GM12878 (cell line): Measurements from ENCODE around the gene PPP2R3C. TPM values are rescaled to one million over a fixed set of nuclear protein-coding genes. Genes with fewer than 3 reads are reported as not detected.
A peak's percentile ranks its signal among the peaks of the same experiment; 100 is the strongest.

Experiments used
- ATF2 ChIP-seq: IDR thresholded peaks from 2 replicates; pipeline ENCODE4 v1.6.1; 2012; ENCODE audit warnings: low read length, inconsistent platforms
- CHD2 ChIP-seq: IDR thresholded peaks from 2 replicates; pipeline ENCODE4 v1.6.1; 2011; ENCODE audit warnings: low read depth, low read length, improper control_type of control experiment, borderline replicate concordance
- DPF2 ChIP-seq: fragments of 450-650 bp; IDR thresholded peaks from 2 replicates; pipeline ENCODE4 v1.6.1; 2017; ENCODE audit warnings: mild to moderate bottlenecking
- E2F4 ChIP-seq: IDR thresholded peaks from 2 replicates; pipeline ENCODE4 v1.6.1; 2012; ENCODE audit warnings: low read depth, low read length, improper control_type of control experiment
- EZH2 ChIP-seq: IDR thresholded peaks from 2 replicates; pipeline ENCODE4 v1.6.1; 2012; ENCODE audit warnings: low read depth, mild to moderate bottlenecking, control low read depth, inconsistent platforms, low read length, borderline replicate concordance; ENCODE audit not compliant: control insufficient read depth
- FOS ChIP-seq: IDR thresholded peaks from 3 replicates; pipeline ENCODE4 v1.6.1; 2011; ENCODE audit warnings: borderline replicate concordance; ENCODE audit not compliant: insufficient read length; ENCODE audit errors: extremely low read depth
- HCFC1 ChIP-seq: fragments of 150-350 bp; IDR thresholded peaks from 2 replicates; pipeline ENCODE4 v1.6.1; 2014; ENCODE audit warnings: low read length
- MEF2A ChIP-seq: IDR thresholded peaks from 2 replicates; pipeline ENCODE4 v1.6.1; 2011; ENCODE audit warnings: low read depth, mild to moderate bottlenecking, low read length, moderate library complexity; ENCODE audit not compliant: insufficient read depth
- RAD51 ChIP-seq: fragments of 450-650 bp; IDR thresholded peaks from 2 replicates; pipeline ENCODE4 v1.6.1; 2016; ENCODE audit warnings: moderate library complexity, mild to moderate bottlenecking, inconsistent platforms
- RFX5 ChIP-seq: IDR thresholded peaks from 2 replicates; pipeline ENCODE4 v1.6.1; 2011; ENCODE audit warnings: low read depth, low read length, improper control_type of control experiment
- RUNX3 ChIP-seq: IDR thresholded peaks from 2 replicates; pipeline ENCODE4 v1.6.1; 2012; ENCODE audit warnings: low read length, inconsistent platforms
- SMAD1 ChIP-seq: fragments of 450-650 bp; IDR thresholded peaks from 2 replicates; pipeline ENCODE4 v1.6.1; 2018; ENCODE audit warnings: mild to moderate bottlenecking, low read depth; ENCODE audit not compliant: partially characterized antibody
- SMARCA5 ChIP-seq: fragments of 450-650 bp; IDR thresholded peaks from 2 replicates; pipeline ENCODE4 v1.6.1; 2017; ENCODE audit warnings: mild to moderate bottlenecking
- SP1 ChIP-seq: IDR thresholded peaks from one replicate; pipeline ENCODE4 v1.6.1; 2011; ENCODE audit warnings: low read depth, low read length
- SRF ChIP-seq, 2 experiments: IDR thresholded peaks; 2 replicates each; pipeline ENCODE4 v1.6.1; 2011; ENCODE audit warnings: low read depth in 2 of 2, low read length in 2 of 2, mild to moderate bottlenecking in 1 of 2, moderate library complexity in 1 of 2
- STAT3 ChIP-seq: IDR thresholded peaks from 2 replicates; pipeline ENCODE4 v1.6.1; 2011; ENCODE audit warnings: low read depth, low read length, improper control_type of control experiment
- SUPT20H ChIP-seq: IDR thresholded peaks from 2 replicates; pipeline ENCODE4 v1.6.1; 2011; ENCODE audit warnings: low read depth, mild to moderate bottlenecking, low read length, moderate library complexity, borderline replicate concordance; ENCODE audit not compliant: control insufficient read depth
- TARDBP ChIP-seq: IDR thresholded peaks from 2 replicates; pipeline ENCODE4 v1.6.1; 2016; ENCODE audit warnings: borderline replicate concordance
- TCF3 ChIP-seq: IDR thresholded peaks from 2 replicates; pipeline ENCODE4 v1.6.1; 2012; ENCODE audit warnings: low read depth, mild to moderate bottlenecking, low read length, borderline replicate concordance; ENCODE audit not compliant: insufficient read depth
- YBX1 ChIP-seq: fragments of 450-650 bp; IDR thresholded peaks from 2 replicates; pipeline ENCODE4 v1.6.1; 2016; ENCODE audit warnings: antibody characterized with exemption
- polyA plus RNA-seq, 11 experiments: library from polyadenylated mRNA; depleted of rRNA in 4 of 11; unstranded in 6 of 11; stranded (reverse) in 5 of 11; fragments of >200 nt; fragmentation: Nextera tagmentation in 4 of 11; fragmentation: Illumina TruSeq in 1 of 11; extraction: Ambion mirVana in 4 of 11; extraction: Trizol in 1 of 11; gene quantifications; 1 replicate in 1 of 11; 2 replicates in 10 of 11; pipeline versions ENCODE4 v1.2.1 to v1.2.3, GENCODE V29; 2011 to 2016; ENCODE audit warnings: inconsistent platforms in 2 of 11, missing spikeins in 2 of 11, low read depth in 1 of 11
- total RNA-seq, 4 experiments: library from RNA; depleted of rRNA in 3 of 4; stranded (reverse); fragments of >200 nt in 3 of 4; fragmentation: Illumina TruSeq in 1 of 4; extraction: Trizol in 1 of 4; gene quantifications; 2 replicates each; pipeline versions ENCODE4 v1.2.1 to v1.2.3, GENCODE V29; 2013 to 2021
- TF ChIP-seq, protein P1 (sequence below): fragments of 450-650 bp; IDR thresholded peaks from 2 replicates; pipeline ENCODE4 v1.6.1; 2017; ENCODE audit warnings: mild to moderate bottlenecking, moderate library complexity
- TF ChIP-seq, protein P2 (sequence below): IDR thresholded peaks from 2 replicates; pipeline ENCODE4 v1.6.1; 2011; ENCODE audit warnings: mild to moderate bottlenecking, low read depth, low read length, moderate library complexity; ENCODE audit not compliant: insufficient replicate concordance

PPP2R3C gene
- total and polyA plus RNA-seq, 10 of the 15 experiments (the other 5 are each of a cell fraction or from before 2014, with no cell fraction given), result 27.6 to 80.5 (median 42.9) TPM

DNA sequence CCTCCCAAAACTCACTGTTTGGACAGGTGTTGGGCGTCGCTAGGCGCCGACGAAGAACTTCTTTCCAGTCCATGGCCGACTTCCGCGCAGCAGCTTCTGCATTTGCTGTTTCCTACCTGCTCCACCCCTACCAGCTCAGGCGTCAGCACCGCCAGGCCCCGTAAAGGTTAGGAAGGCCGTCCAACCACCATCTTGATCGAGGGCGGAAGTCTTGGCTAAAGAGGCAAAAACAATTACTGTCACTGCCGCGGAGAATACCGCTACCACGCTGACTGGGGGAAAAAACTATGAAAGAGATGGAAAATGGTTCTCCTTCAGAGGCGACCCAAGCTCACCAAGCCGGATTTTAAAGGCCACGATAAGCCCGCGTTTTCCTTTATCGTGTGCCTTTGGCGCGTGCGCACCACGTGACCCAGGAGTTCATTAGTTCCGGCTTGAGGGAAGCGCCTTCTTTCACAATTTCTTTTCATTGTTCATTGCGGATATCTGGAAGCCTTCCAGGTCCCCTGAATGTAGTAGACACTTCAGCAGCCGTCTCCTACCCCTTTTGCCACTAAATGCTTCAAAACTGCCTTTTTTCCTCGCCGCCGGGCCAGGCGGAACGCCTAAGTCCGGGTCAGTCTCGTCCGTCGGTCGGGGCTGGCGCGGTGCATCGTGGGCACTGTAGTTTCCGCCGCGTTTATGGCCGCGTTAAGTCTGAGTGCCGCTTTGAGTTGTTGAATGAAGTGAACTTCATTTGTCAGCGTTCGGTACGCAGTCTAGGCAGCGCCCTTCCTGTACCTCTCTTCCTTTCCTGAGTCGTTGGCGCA, at the start of gene PPP2R3C, which contains the start of gene PRORP (continued):
- TF ChIP-seq CHD2 (no peak; the same call in 1 of the 2 replicates), E2F4 (peak; percentile 60; the same call in 1 of the 2 replicates), EZH2 (no peak), RFX5 (no peak), ATF2 (no peak), YBX1 (no peak), HCFC1 (peak; percentile 93), RUNX3 (0 out of 2 replicates have a peak, but pooled peaks have one; percentile 4), SRF (IDR thresholded peaks at IDR 0.05; ENCODE audit: low read depth in 2 of 2, low read length in 2 of 2) (peak in 1 of 2 experiments; percentile 63; a peak in 1 of 4 replicates), SP1 (peak; percentile 8), TARDBP (peak; percentile 62; the same call in 1 of the 2 replicates), MEF2A (no peak), SUPT20H (no peak), STAT3 (no peak), SMAD1 (no peak), FOS (no peak), SMARCA5 (no peak), RAD51 (peak; percentile 99), DPF2 (0 out of 2 replicates have a peak, but pooled peaks have one; percentile 27), TCF3 (peak; percentile 59; the same call in 1 of the 2 replicates)
- TF ChIP-seq, protein P1, sequence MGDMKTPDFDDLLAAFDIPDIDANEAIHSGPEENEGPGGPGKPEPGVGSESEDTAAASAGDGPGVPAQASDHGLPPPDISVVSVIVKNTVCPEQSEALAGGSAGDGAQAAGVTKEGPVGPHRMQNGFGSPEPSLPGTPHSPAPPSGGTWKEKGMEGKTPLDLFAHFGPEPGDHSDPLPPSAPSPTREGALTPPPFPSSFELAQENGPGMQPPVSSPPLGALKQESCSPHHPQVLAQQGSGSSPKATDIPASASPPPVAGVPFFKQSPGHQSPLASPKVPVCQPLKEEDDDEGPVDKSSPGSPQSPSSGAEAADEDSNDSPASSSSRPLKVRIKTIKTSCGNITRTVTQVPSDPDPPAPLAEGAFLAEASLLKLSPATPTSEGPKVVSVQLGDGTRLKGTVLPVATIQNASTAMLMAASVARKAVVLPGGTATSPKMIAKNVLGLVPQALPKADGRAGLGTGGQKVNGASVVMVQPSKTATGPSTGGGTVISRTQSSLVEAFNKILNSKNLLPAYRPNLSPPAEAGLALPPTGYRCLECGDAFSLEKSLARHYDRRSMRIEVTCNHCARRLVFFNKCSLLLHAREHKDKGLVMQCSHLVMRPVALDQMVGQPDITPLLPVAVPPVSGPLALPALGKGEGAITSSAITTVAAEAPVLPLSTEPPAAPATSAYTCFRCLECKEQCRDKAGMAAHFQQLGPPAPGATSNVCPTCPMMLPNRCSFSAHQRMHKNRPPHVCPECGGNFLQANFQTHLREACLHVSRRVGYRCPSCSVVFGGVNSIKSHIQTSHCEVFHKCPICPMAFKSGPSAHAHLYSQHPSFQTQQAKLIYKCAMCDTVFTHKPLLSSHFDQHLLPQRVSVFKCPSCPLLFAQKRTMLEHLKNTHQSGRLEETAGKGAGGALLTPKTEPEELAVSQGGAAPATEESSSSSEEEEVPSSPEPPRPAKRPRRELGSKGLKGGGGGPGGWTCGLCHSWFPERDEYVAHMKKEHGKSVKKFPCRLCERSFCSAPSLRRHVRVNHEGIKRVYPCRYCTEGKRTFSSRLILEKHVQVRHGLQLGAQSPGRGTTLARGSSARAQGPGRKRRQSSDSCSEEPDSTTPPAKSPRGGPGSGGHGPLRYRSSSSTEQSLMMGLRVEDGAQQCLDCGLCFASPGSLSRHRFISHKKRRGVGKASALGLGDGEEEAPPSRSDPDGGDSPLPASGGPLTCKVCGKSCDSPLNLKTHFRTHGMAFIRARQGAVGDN, result peak; percentile 70; the same call in 1 of the 2 replicates
- TF ChIP-seq, protein P2, sequence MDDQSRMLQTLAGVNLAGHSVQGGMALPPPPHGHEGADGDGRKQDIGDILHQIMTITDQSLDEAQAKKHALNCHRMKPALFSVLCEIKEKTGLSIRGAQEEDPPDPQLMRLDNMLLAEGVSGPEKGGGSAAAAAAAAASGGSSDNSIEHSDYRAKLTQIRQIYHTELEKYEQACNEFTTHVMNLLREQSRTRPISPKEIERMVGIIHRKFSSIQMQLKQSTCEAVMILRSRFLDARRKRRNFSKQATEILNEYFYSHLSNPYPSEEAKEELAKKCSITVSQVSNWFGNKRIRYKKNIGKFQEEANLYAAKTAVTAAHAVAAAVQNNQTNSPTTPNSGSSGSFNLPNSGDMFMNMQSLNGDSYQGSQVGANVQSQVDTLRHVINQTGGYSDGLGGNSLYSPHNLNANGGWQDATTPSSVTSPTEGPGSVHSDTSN, result no peak
